ENCODE measurements around the gene ANGPTL2.
"Not testable (repeated sequence)": the region's sequence is repeated elsewhere in the genome, so short reads cannot be mapped to it uniquely, and the experiment has no call there.

The ANGPTL2 gene, protein sequence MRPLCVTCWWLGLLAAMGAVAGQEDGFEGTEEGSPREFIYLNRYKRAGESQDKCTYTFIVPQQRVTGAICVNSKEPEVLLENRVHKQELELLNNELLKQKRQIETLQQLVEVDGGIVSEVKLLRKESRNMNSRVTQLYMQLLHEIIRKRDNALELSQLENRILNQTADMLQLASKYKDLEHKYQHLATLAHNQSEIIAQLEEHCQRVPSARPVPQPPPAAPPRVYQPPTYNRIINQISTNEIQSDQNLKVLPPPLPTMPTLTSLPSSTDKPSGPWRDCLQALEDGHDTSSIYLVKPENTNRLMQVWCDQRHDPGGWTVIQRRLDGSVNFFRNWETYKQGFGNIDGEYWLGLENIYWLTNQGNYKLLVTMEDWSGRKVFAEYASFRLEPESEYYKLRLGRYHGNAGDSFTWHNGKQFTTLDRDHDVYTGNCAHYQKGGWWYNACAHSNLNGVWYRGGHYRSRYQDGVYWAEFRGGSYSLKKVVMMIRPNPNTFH
- 0 reads per million in 4 experiments for total RNA-seq

DNA sequence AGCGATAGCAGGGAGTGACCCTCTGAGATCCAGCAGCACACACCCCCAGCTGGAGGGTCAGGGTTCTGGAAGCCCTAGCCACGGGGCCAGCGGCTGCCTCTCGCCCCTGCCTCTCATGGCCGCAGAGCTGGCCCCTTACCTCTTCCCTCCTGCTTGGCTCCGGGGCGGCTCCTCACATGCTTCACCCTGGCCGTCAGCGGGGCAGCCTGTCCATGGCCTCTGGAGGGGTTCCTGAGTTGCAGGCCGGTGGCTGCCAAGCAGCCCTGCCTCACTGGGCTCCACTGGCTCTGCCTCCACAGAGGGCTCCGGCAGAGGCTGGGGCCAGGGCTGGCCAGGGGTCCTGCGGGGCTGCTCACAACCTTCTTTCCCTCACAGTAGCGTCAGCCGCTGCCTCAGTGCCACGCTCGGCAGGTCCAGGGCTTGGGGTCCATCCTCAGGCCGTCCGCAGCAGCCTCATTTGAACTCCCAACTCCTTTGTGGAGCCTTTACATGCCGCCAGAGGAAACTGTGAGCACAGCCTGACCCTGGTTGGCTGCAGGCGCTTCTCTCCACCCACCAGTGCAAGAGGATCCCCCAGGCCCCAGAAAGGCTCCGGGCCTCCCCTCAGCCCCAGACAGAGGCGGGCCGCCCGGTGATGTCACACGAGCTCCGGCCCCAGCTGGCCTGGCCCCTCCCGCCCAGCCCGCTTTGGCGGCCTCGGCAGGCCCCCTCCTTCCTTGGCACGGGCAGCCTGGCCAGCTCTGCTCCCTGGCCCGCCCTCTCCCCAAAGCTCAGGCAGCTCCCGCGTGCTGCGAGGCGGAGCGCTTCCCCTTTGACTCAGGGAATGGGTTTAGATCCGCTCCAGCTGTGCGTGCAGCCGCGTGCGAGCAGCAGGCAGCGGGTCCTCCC is at the start of gene ANGPTL2:
Gene ANGPTL2, minus strand, starts transcription at position 460 of the 888 bp plus-strand sequence. CDS start 13,904 bp downstream, outside the sequence.
- no peak for DNase-seq

DNA sequence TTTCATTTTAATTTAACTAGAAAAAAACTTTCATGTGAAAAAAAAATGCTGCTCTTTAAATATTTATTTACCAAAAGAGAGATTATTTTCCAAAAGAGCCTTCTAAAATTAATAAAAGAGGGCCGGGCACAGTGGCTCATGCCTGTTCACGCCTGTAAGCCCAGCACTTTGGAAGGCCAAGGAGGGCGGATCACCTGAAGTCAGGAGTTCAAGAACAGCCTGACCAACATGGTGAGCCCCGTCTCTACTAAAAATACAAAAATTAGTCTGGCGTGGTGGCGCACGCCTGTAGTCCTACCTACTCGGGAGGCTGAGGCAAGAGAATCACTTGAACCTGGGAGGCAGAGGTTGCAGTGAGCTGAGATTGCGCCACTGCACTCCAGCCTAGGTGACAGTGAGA is 48.9 kb upstream of the ANGPTL2 start:
- DNase-seq, result not testable (repeated sequence)

DNA sequence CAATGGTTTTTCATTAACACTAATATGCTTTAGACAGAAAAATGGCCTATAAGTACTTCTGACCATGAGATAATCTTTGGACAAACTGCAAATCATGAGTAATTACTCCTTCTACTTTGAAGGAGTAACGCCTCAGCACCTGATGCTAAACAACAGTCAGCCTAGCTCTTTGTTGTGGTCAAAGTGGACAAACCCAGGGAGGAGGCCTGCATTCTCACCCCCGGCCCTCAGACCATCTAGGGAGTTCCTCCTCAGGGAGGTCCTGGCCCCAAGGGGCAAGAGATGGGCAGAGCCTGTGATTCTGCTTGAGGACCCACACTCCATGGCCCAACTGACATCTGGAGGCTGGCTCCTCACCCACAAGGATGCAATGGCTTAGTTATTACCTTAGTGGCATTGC is 48.2 kb upstream of the ANGPTL2 start:
- no peak for DNase-seq

DNA sequence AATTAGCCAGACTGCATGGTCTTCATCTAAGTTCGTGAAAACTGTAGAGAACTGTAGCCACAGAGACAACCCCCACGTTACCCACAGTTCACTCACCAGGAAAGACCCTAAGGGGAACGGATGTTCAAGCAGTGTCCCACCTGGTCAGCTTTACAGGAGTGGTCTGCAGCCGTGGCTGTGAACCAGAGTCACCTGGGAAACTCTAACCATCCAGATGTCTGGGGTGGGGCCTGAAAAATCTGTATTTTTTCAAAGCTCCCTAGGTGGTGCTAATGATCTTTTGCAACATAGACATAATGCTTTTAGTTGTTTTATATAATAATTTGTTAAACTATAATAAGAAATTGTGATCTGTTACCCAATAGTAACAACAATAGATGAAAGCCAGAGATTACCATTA is 47.7 kb upstream of the ANGPTL2 start:
- DNase-seq, result no peak

DNA sequence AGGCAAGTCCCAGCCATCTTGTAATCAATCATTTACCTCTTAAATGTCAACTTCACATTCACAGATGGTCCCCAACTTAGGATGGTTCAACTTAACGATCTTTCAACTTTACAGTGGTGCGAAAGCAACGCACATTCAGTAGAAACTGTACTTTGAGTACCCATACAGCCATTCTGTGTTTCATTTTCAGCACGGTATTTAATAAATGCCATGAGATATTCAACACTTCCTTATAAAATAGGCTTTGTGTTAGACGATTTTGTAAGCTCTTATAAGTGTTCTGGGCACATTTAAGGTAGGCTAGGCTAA is 47.1 kb upstream of the ANGPTL2 start:
- DNase-seq, result no peak

DNA sequence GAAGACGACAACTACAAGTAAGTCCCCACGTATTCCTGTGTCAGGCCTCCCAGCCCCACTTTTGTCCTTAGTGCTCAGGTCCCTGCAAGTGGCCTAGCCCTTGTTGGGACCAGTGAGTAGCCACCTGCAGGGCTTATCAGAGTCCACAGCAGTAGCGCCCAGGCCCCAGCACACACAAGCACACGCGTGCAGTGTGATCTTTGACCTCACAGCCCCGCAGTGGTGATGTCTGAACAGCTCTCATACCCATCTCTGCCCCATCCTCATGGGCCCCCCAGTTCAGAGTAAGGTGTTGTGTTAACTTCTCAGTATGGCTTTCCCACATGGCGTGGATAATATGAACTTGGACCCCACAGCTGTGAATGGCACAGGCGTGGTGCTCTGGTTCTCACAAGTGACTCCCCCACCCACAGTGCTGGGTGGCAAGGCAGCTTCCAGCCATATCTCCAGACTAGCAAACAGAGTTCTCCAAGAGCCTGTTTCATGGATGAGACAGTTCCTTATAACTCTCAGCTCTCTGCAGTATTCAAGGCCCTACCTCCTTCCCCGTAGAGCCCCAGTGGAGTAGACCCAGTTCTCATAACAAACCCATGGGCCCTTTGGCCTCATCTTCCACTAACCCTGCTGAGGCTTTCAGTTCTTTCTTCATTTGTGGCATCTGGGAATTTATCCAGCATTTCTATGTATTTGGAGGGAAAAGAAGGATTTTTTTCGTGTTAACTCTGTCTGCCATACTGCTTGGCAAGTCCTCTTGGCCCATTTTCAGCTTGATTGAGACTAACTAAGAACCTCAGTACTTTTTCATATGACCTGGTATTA is 46.5 kb upstream of the ANGPTL2 start:
- no peak for DNase-seq

DNA sequence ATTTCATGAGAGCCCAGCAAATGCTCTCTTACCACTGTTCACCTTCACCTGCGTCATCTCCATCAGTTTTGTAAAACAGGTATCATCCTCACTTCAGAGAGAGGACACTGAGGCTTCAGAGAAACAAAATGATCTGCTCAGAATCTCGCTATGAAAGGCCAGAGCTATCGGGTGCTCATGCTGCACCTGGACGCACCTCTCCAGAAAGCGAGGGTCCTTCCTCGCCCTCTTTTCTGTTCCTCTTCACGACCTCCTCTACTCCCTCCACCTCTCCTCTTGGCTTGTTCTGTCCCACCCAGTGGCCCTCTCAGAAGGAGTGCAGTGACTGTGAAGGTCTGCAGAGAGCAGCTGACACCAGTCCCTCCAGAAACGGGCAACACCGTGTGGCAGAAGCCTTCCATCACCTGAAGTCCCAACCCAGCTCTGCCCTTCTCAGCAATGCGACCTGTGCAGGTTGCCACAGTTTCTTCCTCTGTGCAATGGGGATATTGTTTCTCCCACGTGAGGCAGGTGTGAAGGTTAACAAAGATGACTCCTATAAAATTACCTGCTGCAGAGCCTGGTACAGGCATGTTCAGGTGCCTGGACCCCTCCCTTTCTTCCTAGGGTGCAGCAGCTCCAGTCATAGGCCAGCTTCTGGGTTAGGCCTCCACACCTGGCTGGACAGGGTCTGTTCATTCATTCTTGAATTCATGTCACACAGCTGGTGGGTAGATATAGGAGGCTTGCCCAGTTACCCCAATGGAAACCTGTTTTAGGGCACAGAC is 45.3 kb upstream of the ANGPTL2 start:
- no peak for DNase-seq

DNA sequence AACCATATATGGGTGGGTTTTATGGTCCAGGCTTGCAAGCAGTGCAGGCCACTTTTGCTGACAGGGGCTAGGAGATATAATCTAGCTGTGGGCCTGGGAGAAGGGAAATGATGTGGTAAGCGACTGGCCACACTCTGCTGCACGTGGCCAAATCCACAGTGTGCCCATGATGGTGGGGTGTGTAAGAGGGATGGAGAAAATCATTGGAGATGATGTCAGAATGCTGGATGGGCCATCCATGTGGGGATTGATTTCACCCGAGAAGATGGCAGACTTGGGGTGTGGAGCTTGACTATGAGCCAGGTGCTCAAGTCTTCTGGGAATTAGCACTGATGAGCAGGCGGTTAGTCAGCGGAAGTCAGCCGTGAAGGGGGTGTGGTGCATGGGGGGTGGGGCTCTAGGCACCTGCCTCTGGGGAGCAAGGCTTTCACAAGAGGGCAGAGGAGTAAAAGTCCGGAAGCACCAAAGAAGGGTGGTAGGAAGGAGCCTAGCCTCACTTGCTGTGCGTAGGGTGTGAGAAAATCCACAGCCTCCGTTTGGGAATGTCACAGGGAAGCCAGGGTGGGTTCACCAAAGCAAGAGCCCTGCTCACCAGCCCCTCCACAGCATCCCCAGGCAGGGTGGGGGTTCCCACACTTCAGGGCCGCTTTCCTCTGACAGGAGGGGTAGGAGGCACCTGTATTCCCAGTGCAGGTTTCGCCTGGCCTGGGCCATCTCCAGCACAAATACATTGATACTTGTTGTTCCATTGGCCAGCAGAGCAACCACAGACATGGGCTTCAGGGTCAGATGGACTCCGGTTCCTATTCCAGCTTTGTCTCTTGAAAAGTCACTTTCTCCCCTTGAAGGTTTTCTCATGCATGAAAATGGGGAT is 44.5 kb upstream of the ANGPTL2 start:
- DNase-seq, result no peak

DNA sequence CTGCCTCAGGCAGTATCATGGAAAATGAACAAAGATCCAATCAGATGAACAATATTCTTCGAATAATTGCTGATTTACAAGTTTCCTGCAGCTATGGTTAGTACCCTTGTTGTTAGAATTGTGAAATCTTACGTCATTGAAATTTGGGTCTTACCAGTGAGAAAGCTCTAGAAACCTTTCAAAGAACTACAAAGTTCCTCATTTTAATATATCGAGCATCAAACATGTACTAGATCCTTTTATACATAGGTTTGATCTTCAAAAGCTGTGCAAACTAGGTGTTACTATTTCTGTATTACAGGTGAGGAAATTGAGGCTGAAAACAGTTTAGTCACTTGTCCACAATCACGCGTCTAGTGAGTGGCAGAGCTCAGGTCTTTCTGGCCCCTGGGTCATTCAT is 43.7 kb upstream of the ANGPTL2 start:
- no peak for DNase-seq

DNA sequence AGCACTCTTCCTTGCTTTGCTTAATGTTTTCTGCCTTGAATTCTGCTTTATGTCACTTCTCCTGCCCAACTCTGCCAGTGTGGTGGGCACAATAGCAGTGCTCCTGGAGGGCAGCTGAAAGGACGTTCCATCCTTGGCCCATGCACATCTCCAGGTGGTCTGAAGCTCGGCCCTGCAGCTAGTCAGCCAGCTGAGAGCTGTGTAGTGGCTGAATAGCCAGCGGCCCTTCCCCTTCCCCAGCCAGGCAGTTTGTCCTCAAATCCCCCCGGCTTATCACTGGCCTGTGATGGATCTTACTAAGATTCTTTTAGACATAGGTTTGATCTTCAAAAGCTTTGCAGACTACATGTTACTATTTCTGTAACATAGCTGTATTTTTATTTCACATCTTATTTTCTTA is 42.7 kb upstream of the ANGPTL2 start:
- no peak for DNase-seq

DNA sequence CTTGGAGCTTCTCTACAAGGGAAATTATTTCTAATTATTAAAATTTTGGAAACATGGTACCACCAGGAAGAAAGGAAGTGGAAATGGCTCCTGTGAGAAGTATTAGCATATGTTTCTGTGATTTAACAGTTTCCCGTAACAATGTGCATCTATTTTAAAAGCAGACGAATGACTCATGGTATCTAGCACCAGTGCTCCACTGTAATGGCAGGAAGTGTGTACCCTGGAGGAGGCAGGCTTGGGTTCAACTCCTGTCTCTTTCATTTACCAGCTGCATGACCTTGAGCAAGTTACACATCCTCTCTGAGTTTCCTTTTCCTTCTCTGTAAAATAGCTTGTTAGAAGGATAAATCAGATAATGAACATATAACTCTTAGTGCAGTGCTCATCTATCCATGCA is 41.0 kb upstream of the ANGPTL2 start:
- no peak for DNase-seq

DNA sequence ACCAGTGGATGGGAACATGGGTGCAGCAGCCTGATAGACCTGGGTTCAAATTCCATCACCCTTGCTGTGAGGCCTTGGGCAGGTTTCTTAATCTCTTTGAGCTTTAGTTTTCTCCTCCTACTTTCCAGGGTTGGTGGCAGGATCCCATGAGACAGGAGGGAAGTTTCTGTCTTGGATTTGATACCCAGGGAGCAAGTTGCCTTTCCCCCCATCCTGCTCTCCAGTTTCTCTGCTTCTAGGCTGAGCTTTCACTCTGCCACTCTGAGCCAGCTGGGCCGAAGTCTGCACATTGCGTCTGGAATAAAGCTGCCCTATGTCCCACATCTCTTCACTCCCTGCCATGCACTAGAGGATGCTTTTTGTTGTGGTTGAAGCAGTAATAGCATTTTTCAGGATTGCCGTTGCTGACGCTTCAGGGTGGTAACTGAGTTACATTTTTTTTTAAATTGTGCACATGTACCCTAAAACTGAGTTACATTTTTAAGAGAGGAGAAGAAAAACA is 40.5 kb upstream of the ANGPTL2 start:
- no peak for DNase-seq

DNA sequence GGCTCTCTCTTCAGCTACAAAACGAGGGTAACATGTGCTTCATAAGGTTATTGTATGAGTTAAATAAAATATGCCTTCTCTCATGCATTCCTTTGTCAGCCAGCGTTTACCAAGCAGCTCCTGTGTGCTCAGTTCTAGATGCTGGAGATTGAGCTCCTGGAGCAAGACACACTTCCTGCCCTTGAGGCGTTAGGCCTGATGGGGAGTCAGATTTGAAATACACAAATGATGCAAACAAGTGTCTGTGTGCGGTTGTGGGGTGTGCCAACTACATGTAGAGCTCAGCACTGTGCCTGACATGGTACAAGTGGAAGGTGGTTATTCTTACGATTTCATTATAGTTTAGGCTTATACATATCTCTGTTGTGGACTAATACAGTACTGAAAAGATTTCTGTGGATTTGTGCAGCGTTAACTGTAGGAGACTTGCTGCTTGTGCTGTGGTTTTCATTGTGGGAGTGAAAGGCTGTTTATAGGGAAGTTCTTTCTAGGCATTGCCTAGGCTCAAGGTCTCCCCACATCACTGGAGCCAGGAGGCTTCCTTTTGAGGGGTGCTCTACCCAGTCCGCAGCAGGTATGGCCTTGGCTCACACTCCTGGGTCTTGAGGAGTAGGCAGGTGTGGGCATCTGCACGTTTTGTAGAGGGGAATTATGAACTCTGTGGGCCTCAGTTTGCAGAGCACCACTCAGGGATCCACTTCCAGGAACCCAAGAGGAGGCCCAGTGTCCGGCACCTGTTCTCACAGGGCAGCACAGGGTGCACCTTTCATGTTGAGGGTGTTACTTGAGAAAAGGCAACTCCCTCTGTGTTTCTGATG is 39.8 kb upstream of the ANGPTL2 start:
- DNase-seq, result no peak

DNA sequence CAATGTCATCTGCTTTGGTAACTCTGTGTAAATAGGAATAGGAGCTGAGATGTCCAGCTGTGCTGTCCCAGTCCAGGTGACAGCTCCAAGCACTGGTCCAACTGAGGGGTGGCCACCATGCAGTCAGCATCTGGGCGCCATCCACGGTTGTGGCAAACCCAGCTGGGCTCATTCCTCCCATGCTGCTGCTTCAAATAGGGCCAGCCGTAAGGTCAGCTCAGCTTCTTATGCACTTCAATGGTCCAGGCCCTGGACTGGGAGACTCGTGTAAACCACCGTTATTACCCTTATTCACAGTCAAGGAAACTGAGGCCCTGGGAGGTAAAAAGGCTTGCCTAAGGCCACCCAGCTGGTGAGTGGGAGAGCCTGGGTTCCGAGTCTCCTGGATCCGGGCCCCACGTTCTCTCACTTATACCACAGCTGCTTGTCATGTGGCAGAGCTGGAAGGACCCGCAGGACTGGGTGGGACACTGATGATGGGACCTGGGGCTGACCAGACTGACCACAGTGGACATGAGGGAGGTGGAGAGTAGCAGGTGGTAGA is 38.7 kb upstream of the ANGPTL2 start:
- no peak for DNase-seq

DNA sequence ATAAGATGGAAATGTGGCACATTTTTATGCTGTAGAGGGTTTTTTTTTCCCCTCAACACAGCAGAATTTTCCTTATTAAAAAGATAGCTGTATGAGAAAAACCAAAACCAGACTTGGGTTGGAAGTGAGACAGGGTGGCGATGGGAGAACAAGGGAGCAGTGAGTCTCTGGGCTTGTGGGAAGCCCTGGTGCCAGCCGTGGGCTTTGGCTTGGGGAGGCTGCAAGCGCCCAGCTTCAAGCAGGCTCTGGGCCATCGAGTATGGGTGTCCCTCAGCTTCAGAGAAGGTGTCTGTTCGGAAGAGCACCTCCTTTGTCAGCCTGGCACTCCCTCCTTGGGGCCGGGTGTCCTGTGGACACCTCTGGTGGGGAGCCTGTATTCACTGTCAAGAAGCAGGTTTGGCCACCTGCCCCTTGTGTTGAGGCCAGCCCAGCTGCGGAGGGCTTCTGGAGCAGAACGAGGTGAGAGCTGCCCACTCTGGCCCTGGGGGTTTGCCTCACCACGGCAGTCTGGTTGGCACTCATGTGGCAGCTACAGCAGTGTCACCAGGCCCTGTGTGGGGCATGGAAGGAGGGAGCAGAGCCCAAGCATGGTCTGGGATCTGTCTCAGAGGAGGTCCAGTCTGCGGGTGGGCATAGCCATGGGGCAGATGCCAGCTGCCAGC is 37.6 kb upstream of the ANGPTL2 start:
- DNase-seq, result no peak

DNA sequence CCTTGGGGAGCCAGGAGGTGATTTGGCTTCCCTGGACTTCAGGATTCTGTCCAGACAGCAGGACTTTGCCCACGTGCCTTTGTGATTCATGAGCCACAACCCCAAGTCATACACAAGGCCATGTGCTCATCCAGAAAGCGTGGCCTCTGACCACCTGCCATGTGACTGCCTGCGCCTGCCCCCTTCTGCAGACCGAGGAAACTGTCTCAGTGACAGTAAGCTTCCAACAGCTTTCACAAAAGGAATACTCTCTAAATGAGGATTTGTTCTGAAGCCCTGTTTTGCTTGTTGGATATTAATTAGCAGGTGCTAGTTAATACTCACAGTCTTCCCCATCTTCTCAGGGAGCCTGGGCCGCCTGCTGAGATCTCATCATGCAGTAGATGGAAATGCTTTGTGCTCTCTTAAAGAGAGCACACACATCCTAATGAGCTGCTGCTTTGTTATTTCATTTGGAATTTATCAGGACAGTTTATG is 36.9 kb upstream of the ANGPTL2 start:
- no peak for DNase-seq

DNA sequence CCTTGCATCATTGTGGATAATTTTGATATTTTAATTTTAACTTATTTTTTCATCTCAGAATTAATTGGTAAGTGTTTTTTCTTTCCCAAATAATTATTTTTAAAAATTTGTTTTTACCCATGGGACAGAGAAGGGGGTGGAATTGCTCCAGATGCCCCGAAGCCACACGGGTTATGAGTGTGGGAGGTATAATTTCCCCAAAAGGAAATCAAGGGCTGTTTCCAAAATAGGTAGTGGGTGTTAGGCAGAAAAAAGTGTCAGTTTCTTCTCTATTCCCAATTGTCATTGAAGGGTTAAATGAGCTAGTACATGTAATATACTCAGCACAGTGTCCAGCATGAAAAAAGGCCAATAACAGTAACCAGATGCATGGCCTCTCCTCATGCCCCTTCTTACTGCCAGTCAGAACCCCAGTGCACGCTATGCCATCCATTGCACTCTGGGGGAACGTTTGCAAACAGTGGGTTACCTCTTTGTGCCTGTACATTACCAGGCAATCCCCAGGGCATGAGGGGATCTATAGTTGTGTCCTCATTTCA is 36.4 kb upstream of the ANGPTL2 start:
- no peak for DNase-seq

DNA sequence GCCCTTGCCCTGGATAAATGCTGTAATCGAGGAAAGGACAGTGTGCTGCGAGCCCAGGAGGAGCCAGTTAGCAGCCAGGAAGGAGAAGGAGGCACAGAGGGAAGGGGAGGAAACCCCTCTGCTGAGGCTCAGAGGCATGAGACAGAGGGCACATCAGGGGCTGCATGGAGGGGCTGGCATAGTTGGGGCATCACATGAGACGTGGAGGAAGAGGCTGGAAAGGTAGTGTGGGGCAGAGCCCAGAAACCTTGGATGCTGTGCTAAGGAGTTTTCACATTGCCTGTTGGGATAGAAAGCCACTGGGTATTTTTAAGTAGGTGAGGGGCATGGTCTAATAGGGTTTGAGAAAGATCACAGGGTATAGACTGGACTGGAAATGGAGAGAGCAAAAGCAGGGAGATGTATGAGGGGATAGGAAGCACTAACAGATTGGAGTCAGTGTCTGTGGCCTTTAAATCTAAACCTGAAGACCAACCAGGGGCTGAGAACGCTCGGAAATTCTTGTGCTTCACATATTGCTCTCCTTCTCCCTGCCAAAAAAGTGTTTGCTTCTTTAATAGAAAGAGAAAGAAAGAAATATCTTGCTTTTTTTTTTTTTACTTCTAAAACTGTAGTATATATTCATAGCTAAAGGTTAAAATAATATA is 33.0 kb upstream of the ANGPTL2 start:
- no peak for DNase-seq

Measured in effector CD8-positive, alpha-beta T cell (primary cell).